Upper lobe of left lung (tissue), 4 donors: Measurements from ENCODE around the gene MYBPC3.

ENCODE experiments used
- CTCF ChIP-seq, 6 experiments: fragments of 450-650 bp in 4 of 6; fragments of 200-600 bp in 2 of 6; sonication (generic) in 2 of 6; IDR thresholded peaks; one replicate each; pipeline ENCODE4 v1.5.1; 2016 to 2019; ENCODE audit warnings: antibody characterized with exemption in 6 of 6
- EP300 ChIP-seq, 4 donors: sonication (generic); formaldehyde crosslinking; IDR thresholded peaks; one replicate each; pipeline ENCODE4 v1.5.1; 2017; ENCODE audit warnings: antibody characterized with exemption in 4 of 4, control low read depth in 2 of 4
- POLR2A ChIP-seq, 4 donors: fragments of 450-650 bp; IDR thresholded peaks; one replicate each; pipeline ENCODE4 v1.5.1; 2016 to 2017; ENCODE audit warnings: antibody characterized with exemption in 4 of 4, mild to moderate bottlenecking in 2 of 4

DNA sequence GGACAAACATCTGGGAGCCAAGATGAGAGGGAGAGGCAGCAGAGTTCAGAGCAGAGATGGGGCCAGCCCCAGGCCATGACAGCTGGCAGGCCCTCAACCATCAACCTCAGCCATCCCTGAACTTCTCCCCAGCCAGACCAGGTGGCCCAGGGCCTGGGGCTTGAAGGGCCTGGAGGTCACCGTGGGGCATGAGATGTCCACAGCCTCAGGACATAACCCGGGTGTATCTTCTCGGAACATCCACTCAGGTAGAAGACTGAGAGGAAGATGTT, 43.5 kb upstream of the MYBPC3 start:
- TF ChIP-seq POLR2A (IDR thresholded peaks at IDR 0.05) (no peak), CTCF (IDR thresholded peaks at IDR 0.05) (no peak), EP300 (IDR thresholded peaks at IDR 0.05) (no peak)
